H9 (cell line): ENCODE measurements around the gene RHOB. TPM values are rescaled to one million over a fixed set of nuclear protein-coding genes. Genes with fewer than 3 reads are reported as not detected.

Experiments used
- DNase-seq: peaks from one replicate; pipeline ENCODE4 v3.0.0-alpha.2; 2017
- H2AFZ ChIP-seq: one replicate; pipeline ENCODE4 v1.6.1; 2013; ENCODE audit warnings: mild to moderate bottlenecking, low read length, control low read depth, moderate library complexity
- H2AK5ac ChIP-seq: 2 replicates; pipeline ENCODE4 v1.6.1; 2013; ENCODE audit warnings: low read length, control low read depth, mixed read lengths; ENCODE audit not compliant: insufficient read length
- H2BK120ac ChIP-seq: one replicate; pipeline ENCODE4 v1.6.1; 2013; ENCODE audit warnings: low read depth, mild to moderate bottlenecking, low read length, control low read depth, inconsistent platforms; ENCODE audit not compliant: poor library complexity, severe bottlenecking
- H2BK12ac ChIP-seq: 2 replicates; pipeline ENCODE4 v1.6.1; 2013; ENCODE audit warnings: low read length, control low read depth, mixed read lengths, low read depth; ENCODE audit not compliant: insufficient read length
- H2BK15ac ChIP-seq: 2 replicates; pipeline ENCODE4 v1.6.1; 2013; ENCODE audit warnings: low read depth, low read length, control low read depth
- H2BK20ac ChIP-seq: one replicate; pipeline ENCODE4 v1.6.1; 2013; ENCODE audit warnings: low read depth, mild to moderate bottlenecking, low read length, control low read depth, inconsistent platforms; ENCODE audit not compliant: poor library complexity, severe bottlenecking
- H2BK5ac ChIP-seq: 2 replicates; pipeline ENCODE4 v1.6.1; 2013; ENCODE audit warnings: low read length, control low read depth, mixed read lengths; ENCODE audit not compliant: insufficient read length
- H3K14ac ChIP-seq: 2 replicates; pipeline ENCODE4 v1.6.1; 2013; ENCODE audit warnings: low read length, control low read depth; ENCODE audit not compliant: insufficient read depth
- H3K18ac ChIP-seq: 2 replicates; pipeline ENCODE4 v1.6.1; 2013; ENCODE audit warnings: low read depth, mild to moderate bottlenecking, mixed read lengths, low read length, control low read depth; ENCODE audit not compliant: insufficient read length
- H3K23ac ChIP-seq: 2 replicates; pipeline ENCODE4 v1.6.1; 2013; ENCODE audit warnings: low read length, control low read depth, mixed read lengths, low read depth; ENCODE audit not compliant: insufficient read length
- H3K23me2 ChIP-seq: 2 replicates; pipeline ENCODE4 v1.6.1; 2013; ENCODE audit warnings: low read depth, mild to moderate bottlenecking, mixed read lengths, low read length, control low read depth; ENCODE audit not compliant: insufficient read length, poor library complexity, severe bottlenecking
- H3K27ac ChIP-seq: 2 replicates; pipeline ENCODE4 v1.5.1; 2013; ENCODE audit warnings: low read length, control low read depth, mixed read lengths, low read depth; ENCODE audit not compliant: insufficient read length
- H3K27me3 ChIP-seq: 2 replicates; pipeline ENCODE4 v1.6.1; 2013; ENCODE audit warnings: low read length, control low read depth, inconsistent platforms; ENCODE audit not compliant: insufficient read depth
- H3K4ac ChIP-seq: 2 replicates; pipeline ENCODE4 v1.6.1; 2013; ENCODE audit warnings: low read depth, mild to moderate bottlenecking, control low read depth, inconsistent platforms, low read length, moderate library complexity
- H3K4me1 ChIP-seq: 2 replicates; pipeline ENCODE4 v1.6.1; 2013; ENCODE audit warnings: low read length, control low read depth, inconsistent platforms; ENCODE audit not compliant: insufficient read depth
- H3K4me2 ChIP-seq: 2 replicates; pipeline ENCODE4 v1.6.1; 2013; ENCODE audit warnings: low read length, control low read depth, mixed read lengths; ENCODE audit not compliant: insufficient read length, insufficient read depth
- H3K56ac ChIP-seq: 2 replicates; pipeline ENCODE4 v1.6.1; 2013; ENCODE audit warnings: low read depth, mild to moderate bottlenecking, mixed read lengths, low read length, control low read depth; ENCODE audit not compliant: insufficient read length
- H3K79me1 ChIP-seq: 2 replicates; pipeline ENCODE4 v1.6.1; 2013; ENCODE audit warnings: low read depth, mild to moderate bottlenecking, moderate library complexity, low read length, control low read depth, inconsistent platforms; ENCODE audit not compliant: insufficient read depth, poor library complexity, severe bottlenecking
- H3K79me2 ChIP-seq: 2 replicates; pipeline ENCODE4 v1.6.1; 2013; ENCODE audit warnings: low read length, control low read depth, inconsistent platforms; ENCODE audit not compliant: insufficient read depth
- H3K9ac ChIP-seq: 2 replicates; pipeline ENCODE4 v1.6.1; 2013; ENCODE audit warnings: low read length, control low read depth, mixed read lengths; ENCODE audit not compliant: insufficient read length; ENCODE audit errors: extremely low read depth
- H3K9me3 ChIP-seq: one replicate; pipeline ENCODE4 v1.6.1; 2013; ENCODE audit warnings: low read depth, low read length, inconsistent platforms; ENCODE audit not compliant: control insufficient read depth
- H3T11ph ChIP-seq: one replicate; pipeline ENCODE4 v1.6.1; 2013; ENCODE audit warnings: mild to moderate bottlenecking, low read length, control low read depth, inconsistent platforms
- H4K20me1 ChIP-seq: one replicate; pipeline ENCODE4 v1.6.1; 2013; ENCODE audit not compliant: control insufficient read depth, insufficient read length, insufficient read depth
- H4K5ac ChIP-seq: 2 replicates; pipeline ENCODE4 v1.6.1; 2013; ENCODE audit warnings: low read depth, mild to moderate bottlenecking, mixed read lengths, low read length, control low read depth; ENCODE audit not compliant: insufficient read length
- H4K8ac ChIP-seq: replicated peaks from 2 replicates; pipeline ENCODE4 v1.6.1; 2013; ENCODE audit warnings: low read length, control low read depth, mixed read lengths, low read depth; ENCODE audit not compliant: insufficient read length
- H4K91ac ChIP-seq: 2 replicates; pipeline ENCODE4 v1.6.1; 2013; ENCODE audit warnings: low read depth, mild to moderate bottlenecking, moderate library complexity, mixed read lengths, low read length, control low read depth; ENCODE audit not compliant: insufficient read length
- H3K27ac Mint-ChIP-seq, 3 experiments: 2 replicates in 2 of 3; 3 replicates in 1 of 3; pipeline ENCODE4 v1.8.0; 2020 to 2021; ENCODE audit warnings: mixed read lengths in 3 of 3, mild to moderate bottlenecking in 1 of 3, moderate library complexity in 1 of 3
- H3K27me3 Mint-ChIP-seq: 2 replicates; pipeline ENCODE4 v1.8.0; 2021; ENCODE audit warnings: low read depth, mild to moderate bottlenecking, moderate library complexity, mixed read lengths
- H3K36me3 Mint-ChIP-seq, 3 experiments: 2 replicates in 2 of 3; 3 replicates in 1 of 3; pipeline ENCODE4 v1.8.0; 2020 to 2021; ENCODE audit warnings: low read depth in 3 of 3, mixed read lengths in 3 of 3; ENCODE audit not compliant: insufficient read depth in 1 of 3
- H3K4me1 Mint-ChIP-seq, 2 experiments: 2 replicates each; pipeline ENCODE4 v1.8.0; 2020; ENCODE audit warnings: mixed read lengths in 2 of 2
- H3K4me3 Mint-ChIP-seq, 2 experiments: 2 replicates in 1 of 2; 3 replicates in 1 of 2; pipeline ENCODE4 v1.8.0; 2020 to 2021; ENCODE audit warnings: mild to moderate bottlenecking in 2 of 2, mixed read lengths in 2 of 2, moderate library complexity in 1 of 2
- H3K9me3 Mint-ChIP-seq, 2 experiments: 2 replicates in 1 of 2; 3 replicates in 1 of 2; pipeline ENCODE4 v1.8.0; 2020; ENCODE audit warnings: mild to moderate bottlenecking in 2 of 2, mixed read lengths in 2 of 2, moderate library complexity in 1 of 2
- CTCF ChIP-seq: fragments of 200-600 bp; sonication (generic); conservative IDR thresholded peaks from 3 replicates; pipeline ENCODE4 v1.8.0; 2021; ENCODE audit warnings: antibody characterized with exemption, mild to moderate bottlenecking
- WGBS: extraction: QIAGEN DNeasy Blood & Tissue Kit; methylation state at CpG from one replicate; pipeline ENCODE4 v1.1.7; 2013; ENCODE audit warnings: missing lambda C conversion rate, low lambda C conversion rate, mixed read lengths; ENCODE audit not compliant: insufficient read length; ENCODE audit errors: extremely low coverage; 5-methylcytosine and 5-hydroxymethylcytosine counted together
- total RNA-seq: library from RNA; stranded (reverse); gene quantifications from 2 replicates; pipeline ENCODE4 v1.2.1, GENCODE V29; 2021

Gene RHOB
- total RNA-seq, 1 experiment from 2014 or later = 10.3 TPM

DNA sequence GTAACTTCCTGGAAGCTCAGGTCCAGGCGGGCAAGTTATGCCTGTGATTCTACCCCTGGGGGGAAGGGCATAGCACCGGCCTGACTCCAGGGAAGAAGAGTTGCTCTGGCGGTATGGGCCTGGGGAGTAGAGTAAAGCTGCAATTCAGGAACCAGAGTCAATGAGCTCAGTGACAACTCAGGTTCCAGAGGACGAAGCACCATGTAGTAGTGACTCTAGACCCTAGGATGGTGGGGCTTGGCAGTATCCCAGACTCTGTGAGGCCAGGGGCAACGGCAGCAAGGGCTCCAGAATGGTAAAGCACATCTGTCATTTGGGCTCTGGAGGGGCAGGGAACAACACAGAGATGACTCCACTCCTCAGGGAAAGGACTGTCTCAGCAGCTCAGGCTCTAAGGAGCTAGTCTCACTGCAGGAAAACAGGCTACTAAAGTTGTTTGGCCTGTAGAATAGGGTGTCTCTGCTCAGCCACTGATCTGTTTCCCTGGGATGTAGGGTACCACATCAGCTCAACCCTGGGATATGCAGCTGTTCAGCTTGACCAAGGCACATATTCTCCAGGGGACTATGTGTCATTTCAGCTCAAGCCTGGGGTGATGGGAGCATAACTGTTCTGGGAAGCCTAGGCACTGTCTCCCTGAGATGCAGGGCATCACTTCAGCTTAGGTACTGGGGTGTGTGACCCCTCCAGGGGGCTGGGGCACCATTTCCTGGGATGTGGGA is 36.2 kb upstream of the RHOB start:
- Mint-ChIP-seq H3K4me3 (no peak overlapping the region), H3K9me3 (peaks cover 16% of the 10 kb centered on the region in 2 experiments), H3K36me3 (peaks cover 2 to 16% (median 10%) of the 10 kb centered on the region in 3 experiments; a peak in 5 of 7 replicates), H3K27ac (no peak overlapping the region; a peak in 1 of 7 replicates), H3K4me1 (peaks cover 0 to 8% of the 10 kb centered on the region in 2 experiments; a peak in 3 of 4 replicates), H3K27me3 (peaks cover 5% of the 10 kb centered on the region; the same call in 1 of the 2 replicates)
- H3K23ac ChIP-seq = no peak overlapping the region
- no peak overlapping the region for H2BK15ac ChIP-seq
- no peak overlapping the region for H2BK5ac ChIP-seq
- H3K18ac ChIP-seq = no peak overlapping the region
- no peaks in the 10 kb centered on the region for H3K27me3 ChIP-seq
- H3K4ac ChIP-seq = no peak overlapping the region
- H3K79me1 ChIP-seq = no peaks in the 10 kb centered on the region
- H4K91ac ChIP-seq = no peak overlapping the region
- no peak overlapping the region for H3K56ac ChIP-seq
- no peak overlapping the region for H3K9ac ChIP-seq
- H3K23me2 ChIP-seq = no peaks in the 10 kb centered on the region
- no peak overlapping the region for H2AFZ ChIP-seq
- no peaks in the 10 kb centered on the region for H4K20me1 ChIP-seq
- TF ChIP-seq CTCF = no peak
- no CpG with 5 or more reads among the region's 5 CpGs for WGBS
- H4K8ac ChIP-seq = no peak overlapping the region
- no peak overlapping the region for H3K27ac ChIP-seq
- H2BK12ac ChIP-seq = no peak overlapping the region
- no peak overlapping the region for H2AK5ac ChIP-seq
- H2BK120ac ChIP-seq = no peak overlapping the region
- no peak overlapping the region for H3T11ph ChIP-seq
- no peak overlapping the region for H3K4me2 ChIP-seq
- no peaks in the 10 kb centered on the region for H3K9me3 ChIP-seq
- no peaks in the 10 kb centered on the region for H3K4me1 ChIP-seq
- H3K79me2 ChIP-seq = no peaks in the 10 kb centered on the region
- H4K5ac ChIP-seq = no peak overlapping the region
- H3K14ac ChIP-seq = no peak overlapping the region; the same call in 1 of the 2 replicates
- no peak overlapping the region for H2BK20ac ChIP-seq
- no peak for DNase-seq
